Measurements from ENCODE around the gene LTB4R2. TPM values are rescaled to one million over a fixed set of nuclear protein-coding genes. Genes with fewer than 3 reads are reported as not detected.

LTB4R2 gene
- total and polyA plus RNA-seq, 2 experiments from 2014 or later = 0.40 to 12.6 TPM

GRCh38 chr14:24269368-24269767 is 40.6 kb upstream of the LTB4R2 start:
- DNase-seq (ENCODE audit: low spot score) (no peak), ATAC-seq (no peak)
- Histone ChIP-seq H3K9me2 (ENCODE audit: insufficient read depth) (no peaks in the 10 kb centered on the region), H3K27me3 (ENCODE audit: insufficient read depth) (no peaks in the 10 kb centered on the region), H4K20me1 (replicated peaks; ENCODE audit: insufficient read depth) (no peaks in the 10 kb centered on the region), H3F3A (replicated peaks; ENCODE audit: low read depth) (peaks cover 11% of the 10 kb centered on the region; the same call in 1 of the 2 replicates), H3K27ac (ENCODE audit: low read depth) (no peak overlapping the region), H3K36me3 (ENCODE audit: insufficient read depth) (no peaks in the 10 kb centered on the region), H3K4me1 (ENCODE audit: insufficient read depth) (peaks cover 16% of the 10 kb centered on the region), H3K79me2 (replicated peaks; ENCODE audit: insufficient read depth) (no peaks in the 10 kb centered on the region; the same call in 1 of the 2 replicates), H3K4me2 (no peak overlapping the region), H2AFZ (no peak overlapping the region), H3K4me3 (no peak overlapping the region)
- Mint-ChIP-seq H3K36me3 (ENCODE audit: low read depth) (peaks cover 6% of the 10 kb centered on the region; the same call in 2 of the 3 replicates), H3K9me3 (no peaks in the 10 kb centered on the region; the same call in 2 of the 3 replicates), H3K4me1 (peaks cover 22% of the 10 kb centered on the region), H3K4me3 (no peak overlapping the region), H3K27me3 (ENCODE audit: insufficient read depth, low read depth, poor library complexity) (peaks cover 7% of the 10 kb centered on the region), H3K27ac (no peak overlapping the region)
- no peak for TF ChIP-seq CREB1 (CRISPR knock-in tag; IDR thresholded peaks at IDR 0.05; ENCODE audit: low read depth)
- TF ChIP-seq NANOG (IDR thresholded peaks at IDR 0.05; ENCODE audit: borderline replicate concordance) = no peak

- peak overlapping the region; percentile 84 for H3K4me2 ChIP-seq
- H4K20me1 ChIP-seq (replicated peaks; ENCODE audit: insufficient read depth) = no peaks in the 10 kb centered on the region
- Mint-ChIP-seq H3K27me3 (ENCODE audit: insufficient read depth, low read depth, poor library complexity) (peaks cover 8% of the 10 kb centered on the region), H3K4me3 (peak overlapping the region; percentile 77; the same call in 2 of the 3 replicates), H3K4me1 (peaks cover 22% of the 10 kb centered on the region), H3K27ac (no peak overlapping the region), H3K36me3 (ENCODE audit: low read depth) (peaks cover 6% of the 10 kb centered on the region; the same call in 2 of the 3 replicates), H3K9me3 (no peaks in the 10 kb centered on the region; the same call in 2 of the 3 replicates)
- H3K27ac ChIP-seq (ENCODE audit: low read depth) = no peak overlapping the region
- H3K27me3 ChIP-seq (ENCODE audit: insufficient read depth) = no peaks in the 10 kb centered on the region
- no peaks in the 10 kb centered on the region; the same call in 1 of the 2 replicates for H3K79me2 ChIP-seq (replicated peaks; ENCODE audit: insufficient read depth)
- peaks cover 11% of the 10 kb centered on the region; the same call in 1 of the 2 replicates for H3F3A ChIP-seq (replicated peaks; ENCODE audit: low read depth)
- DNase-seq (ENCODE audit: low spot score) (no peak), ATAC-seq (no peak)
- peak overlapping the region; percentile 86 for H3K4me3 ChIP-seq
- no peaks in the 10 kb centered on the region for H3K36me3 ChIP-seq (ENCODE audit: insufficient read depth)
- no peak overlapping the region for H2AFZ ChIP-seq
- peaks cover 16% of the 10 kb centered on the region for H3K4me1 ChIP-seq (ENCODE audit: insufficient read depth)
- H3K9me2 ChIP-seq (ENCODE audit: insufficient read depth) = no peaks in the 10 kb centered on the region
- TF ChIP-seq ZNF114 (CRISPR knock-in tag; IDR thresholded peaks at IDR 0.05) = no peak
- TF ChIP-seq EZH2 (IDR thresholded peaks at IDR 0.05; ENCODE audit: low read depth, unreplicated experiment) = no peak
- TF ChIP-seq CTCF (conservative IDR thresholded peaks at IDR 0.05; ENCODE audit: low read depth in 2 of 2) = no peak
- TF ChIP-seq EZH2phosphoT487 (IDR thresholded peaks at IDR 0.05; ENCODE audit: unreplicated experiment) = no peak
- TF ChIP-seq STAT1 (IDR thresholded peaks at IDR 0.05; ENCODE audit: unreplicated experiment) = no peak
- no peak for TF ChIP-seq ZNF462 (CRISPR knock-in tag; IDR thresholded peaks at IDR 0.05)
- TF ChIP-seq JUNB (IDR thresholded peaks at IDR 0.05; ENCODE audit: unreplicated experiment) = no peak
- no peak for TF ChIP-seq CREB1 (CRISPR knock-in tag; IDR thresholded peaks at IDR 0.05; ENCODE audit: low read depth)
These were observed 39.9 kb upstream of the LTB4R2 start for GRCh38 chr14:24269910-24270536.

All from GM23338 (cell line).